OCI-LY7 (cell line): ENCODE results near the gene GMPR2.

Experiments
- CTCF ChIP-seq: fragments of 200-600 bp; sonication (generic); conservative IDR thresholded peaks from 2 replicates; pipeline ENCODE4 v1.5.1; 2014; ENCODE audit warnings: mild to moderate bottlenecking, antibody characterized with exemption, low read length, moderate library complexity, mixed read lengths
- EZH2phosphoT487 ChIP-seq: fragments of 200-600 bp; sonication (generic); IDR thresholded peaks from 2 replicates; pipeline ENCODE4 v1.6.1; 2018; ENCODE audit warnings: low read depth, borderline replicate concordance, mild to moderate bottlenecking, mixed run types, antibody characterized with exemption, low read length, moderate library complexity, mixed read lengths

GRCh38 chr14:24196071-24197055, 36.4 kb upstream of the GMPR2 start:
- no peak for TF ChIP-seq CTCF
- TF ChIP-seq EZH2phosphoT487: no peak
